ENCODE data around the gene PHF21B.
"Not testable (repeated sequence)": the region's sequence is repeated elsewhere in the genome, so short reads cannot be mapped to it uniquely, and the experiment has no call there.

The PHF21B gene

DNA sequence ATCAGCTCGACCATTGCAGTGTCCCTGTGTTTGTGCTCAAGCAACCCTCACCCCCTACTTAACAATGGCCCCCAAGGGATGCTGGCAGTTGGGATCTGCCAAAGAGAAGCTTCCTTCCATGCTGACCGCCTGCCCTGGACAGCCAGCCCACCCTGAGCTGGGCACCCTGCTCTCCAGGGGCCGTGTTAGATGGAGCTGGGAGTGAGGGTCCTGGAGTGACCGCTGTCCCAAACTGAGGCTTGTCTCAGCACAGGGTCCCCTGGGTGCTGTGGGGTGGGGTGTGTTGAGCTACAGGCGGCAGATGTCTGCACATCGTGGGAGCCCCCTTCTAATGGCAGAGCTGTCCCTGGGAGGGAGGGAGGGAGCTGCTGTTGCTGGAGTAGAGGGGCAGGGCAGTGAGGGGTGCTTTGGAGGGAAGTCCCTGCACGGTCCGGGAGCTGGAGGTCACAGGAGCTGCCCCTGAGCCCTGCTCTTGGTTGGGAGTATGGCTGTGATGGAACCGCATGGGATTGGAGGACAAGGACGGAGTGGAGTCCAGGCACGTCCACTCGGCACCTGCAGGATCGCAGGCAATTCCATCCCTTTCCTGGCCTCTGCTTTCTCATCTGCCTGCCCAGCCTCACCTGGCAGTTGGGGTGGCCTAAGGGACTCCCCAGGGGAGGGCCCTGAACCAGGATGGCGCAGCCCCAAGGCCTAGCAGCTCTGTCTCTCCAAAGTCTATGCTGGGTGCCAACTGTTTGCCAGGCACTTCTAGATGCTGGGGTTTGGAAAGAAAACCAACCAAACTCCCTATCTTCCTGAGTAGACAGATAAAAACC is 131.1 kb downstream of the PHF21B start:
- DNase-seq (ENCODE audit: low read depth, low spot score) = no peak

- no peak for DNase-seq (ENCODE audit: low read depth, low spot score)
These were observed 132.9 kb downstream of the PHF21B start for GRCh38 chr22:44876921-44877320.

GRCh38 chr22:44871782-44872181 is 138.0 kb downstream of the PHF21B start:
- DNase-seq (ENCODE audit: low read depth, low spot score) = no peak

DNA sequence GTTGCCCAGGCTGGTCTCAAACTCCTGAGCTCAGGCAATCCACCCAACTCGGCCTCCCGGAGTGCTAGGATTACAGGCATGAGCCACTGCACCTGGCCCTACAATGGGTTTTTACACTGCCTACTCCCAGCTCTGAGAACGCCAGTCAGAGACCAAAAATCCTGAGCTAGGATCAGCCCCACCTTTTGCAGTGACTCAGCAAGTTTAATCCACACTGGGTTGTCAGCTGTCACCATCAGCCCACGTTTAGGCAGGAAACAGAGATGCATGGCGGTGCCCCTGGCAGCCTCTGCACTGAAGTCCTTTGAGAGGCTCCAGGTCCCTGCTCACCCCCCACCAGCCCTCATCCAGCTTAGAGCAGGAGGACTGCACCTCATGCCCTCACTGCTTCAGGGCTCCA is 139.8 kb downstream of the PHF21B start:
- no peak for DNase-seq (ENCODE audit: low read depth, low spot score)

DNA sequence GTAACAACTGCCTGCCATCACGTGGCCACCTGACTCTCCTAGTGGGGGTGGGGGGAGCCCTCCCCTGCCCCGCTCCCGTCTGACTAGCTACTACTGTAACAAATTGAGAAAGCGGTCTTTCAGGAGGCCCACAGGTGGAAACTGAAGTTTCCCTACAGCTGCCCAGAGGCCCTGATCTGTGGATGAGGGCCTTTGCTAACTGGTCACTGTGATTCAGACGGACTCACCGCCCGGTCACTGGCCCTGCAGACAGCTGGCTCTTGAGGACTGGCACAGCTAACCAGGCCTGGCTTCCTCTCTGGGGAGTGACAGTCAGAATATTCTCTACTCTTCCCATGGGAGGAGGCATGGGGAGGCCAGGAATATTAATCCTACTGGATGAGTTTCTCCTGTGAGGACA is 140.6 kb downstream of the PHF21B start:
- no peak for DNase-seq (ENCODE audit: low read depth, low spot score)

DNA sequence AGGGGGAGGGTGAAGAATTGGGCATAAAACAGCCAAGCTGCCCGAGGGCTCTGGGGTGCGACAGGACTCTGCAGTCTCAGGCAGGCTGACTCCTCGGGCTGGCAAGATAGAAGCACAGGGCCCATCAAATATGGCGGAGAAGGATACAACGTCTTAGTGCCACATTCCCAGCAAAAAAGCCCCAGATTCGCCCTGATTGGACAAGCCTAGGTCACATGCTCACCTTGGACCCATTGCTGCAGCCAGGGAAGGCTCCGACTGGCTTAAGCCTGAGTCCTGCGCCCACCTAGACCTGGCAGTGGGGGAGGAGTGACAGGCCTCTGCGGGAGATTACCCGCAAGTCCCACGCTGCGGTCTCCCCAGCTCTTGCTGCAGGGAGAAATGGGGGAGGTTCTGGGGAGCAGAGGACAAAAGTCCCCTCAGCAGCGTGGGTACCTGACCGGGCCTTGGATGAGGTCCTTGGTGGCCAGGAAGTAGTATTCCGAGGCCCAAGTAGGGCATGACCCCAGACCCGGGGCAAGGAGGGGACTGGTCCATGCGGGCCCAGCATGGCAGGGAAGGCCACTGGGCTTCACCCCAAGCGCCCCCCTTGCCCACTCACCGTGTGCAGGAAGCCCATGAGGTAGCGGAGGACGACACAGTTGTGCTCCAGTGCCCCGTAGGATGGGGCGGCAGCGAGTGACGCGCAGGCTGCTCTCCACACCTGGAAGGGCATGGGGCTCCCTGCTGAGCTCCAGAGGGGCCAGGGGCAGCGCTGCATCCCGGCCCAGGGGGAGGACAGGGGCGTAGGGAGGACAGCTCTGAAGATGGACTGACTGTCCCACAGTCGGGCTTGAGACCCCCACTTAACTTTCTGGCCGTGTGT is 144.4 kb downstream of the PHF21B start:
- no peak for DNase-seq (ENCODE audit: low read depth, low spot score)

DNA sequence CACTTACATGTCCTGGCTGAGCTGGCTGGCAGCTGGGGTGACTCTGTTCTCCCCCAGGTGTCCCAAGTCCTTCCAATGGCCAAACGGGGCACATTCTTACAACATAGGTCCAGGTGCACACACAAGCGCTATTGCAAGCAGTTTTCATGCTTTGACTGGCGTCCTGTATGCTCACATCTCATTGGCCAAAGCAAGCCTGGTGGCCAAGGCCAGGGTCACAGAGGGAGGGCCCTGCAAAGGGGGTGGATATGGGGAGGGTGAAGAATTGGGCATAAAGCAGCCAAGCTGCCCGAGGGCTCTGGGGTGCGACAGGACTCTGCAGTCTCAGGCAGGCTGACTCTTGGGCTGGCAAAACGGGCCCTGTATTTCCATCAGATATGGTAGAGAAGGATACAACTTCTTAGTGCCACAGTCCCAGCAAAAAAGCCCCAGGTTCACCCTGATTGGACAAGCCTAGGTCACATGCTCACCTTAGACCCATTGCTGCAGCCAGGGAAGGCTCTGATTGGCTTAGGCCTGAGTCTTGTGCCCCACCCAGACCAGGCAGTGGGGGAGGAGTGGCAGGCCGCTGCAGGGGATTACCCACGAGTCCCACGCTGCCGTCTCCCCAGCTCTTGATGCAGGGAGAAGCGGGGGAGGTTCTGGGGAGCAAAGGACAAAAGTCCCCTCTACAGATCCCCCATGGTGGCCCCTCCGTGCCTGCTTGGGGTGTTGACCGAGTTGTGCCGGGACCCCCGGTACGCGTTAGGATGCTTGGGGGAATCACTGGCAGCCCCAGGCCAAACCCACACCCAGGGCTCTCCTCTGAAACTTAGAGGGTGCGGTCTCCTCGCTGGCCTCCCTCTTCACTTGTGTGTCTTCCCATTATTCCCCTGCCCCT is 146.6 kb downstream of the PHF21B start:
- DNase-seq (ENCODE audit: low read depth, low spot score) = no peak

GRCh38 chr22:44862281-44862680 is 147.5 kb downstream of the PHF21B start:
- no peak for DNase-seq (ENCODE audit: low read depth, low spot score)

GRCh38 chr22:44861245-44861644 is 148.6 kb downstream of the PHF21B start:
- no peak for DNase-seq (ENCODE audit: low read depth, low spot score)

DNA sequence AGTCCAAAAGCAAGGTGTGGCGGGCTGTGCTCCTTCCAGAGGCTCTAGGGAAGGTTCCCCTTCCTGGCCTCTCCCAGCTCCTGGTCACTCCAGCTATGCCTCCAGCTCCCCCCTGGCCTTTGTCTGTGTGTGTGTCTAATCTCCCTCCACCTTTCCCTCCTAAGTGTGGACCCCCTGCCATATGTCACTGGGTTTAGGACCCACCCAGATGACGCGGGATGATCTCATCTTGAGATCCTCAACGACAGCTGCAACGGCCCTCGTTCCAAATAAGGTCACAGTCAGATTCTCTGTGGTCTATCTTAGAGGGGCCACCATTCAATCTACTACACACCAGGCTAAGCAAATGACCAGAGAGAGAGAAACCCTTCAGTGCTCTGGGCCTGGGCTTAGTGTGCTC is 149.5 kb downstream of the PHF21B start:
- DNase-seq (ENCODE audit: low read depth, low spot score) = no peak

- DNase-seq (ENCODE audit: low read depth, low spot score) = no peak
These were observed 150.2 kb downstream of the PHF21B start for GRCh38 chr22:44859641-44860040.

- not testable (repeated sequence) for DNase-seq (ENCODE audit: low read depth, low spot score)
These were observed 151.0 kb downstream of the PHF21B start for GRCh38 chr22:44858819-44859218.

DNA sequence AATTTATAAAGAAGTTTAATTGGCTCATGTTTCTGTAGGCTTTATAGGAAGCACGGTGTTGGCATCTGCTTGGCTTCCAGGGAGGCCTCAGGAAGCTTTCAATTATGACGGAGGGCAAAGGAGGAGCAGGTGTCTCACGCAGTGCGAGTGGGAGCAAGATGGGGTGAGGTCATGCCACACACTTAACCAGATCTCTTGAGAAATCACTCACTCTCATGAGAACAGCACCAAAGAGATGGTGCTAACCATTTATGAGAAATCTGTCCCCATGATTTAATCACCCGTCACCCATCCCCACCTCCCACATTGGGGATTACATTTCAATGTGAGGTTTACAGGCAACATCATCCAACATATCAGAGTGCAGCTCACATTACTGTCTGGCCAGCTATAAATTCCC is 153.9 kb downstream of the PHF21B start:
- DNase-seq (ENCODE audit: low read depth, low spot score) = no peak

DNA sequence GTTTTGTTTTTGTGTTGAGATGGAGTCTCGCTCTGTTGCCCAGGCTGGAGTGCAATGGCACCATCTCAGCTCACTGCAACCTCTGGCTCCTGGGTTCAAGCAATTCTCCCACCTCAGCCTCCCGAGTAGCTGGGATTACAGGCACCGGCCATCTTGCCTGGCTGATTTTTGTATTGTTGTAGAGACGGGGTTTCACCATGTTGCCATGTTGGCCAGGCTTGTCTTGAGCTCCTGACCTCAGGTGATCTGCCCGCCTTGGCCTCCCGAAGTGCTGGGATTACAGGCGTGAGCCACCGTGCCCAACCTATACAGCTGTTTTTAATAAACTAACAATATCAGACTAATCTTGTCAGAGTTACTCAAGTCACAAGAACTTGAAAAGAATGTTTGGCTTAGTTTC is 155.2 kb downstream of the PHF21B start:
- not testable (repeated sequence) for DNase-seq (ENCODE audit: low read depth, low spot score)

- no peak for DNase-seq (ENCODE audit: low read depth, low spot score)
These were observed 158.9 kb downstream of the PHF21B start for GRCh38 chr22:44850946-44851345.

DNA sequence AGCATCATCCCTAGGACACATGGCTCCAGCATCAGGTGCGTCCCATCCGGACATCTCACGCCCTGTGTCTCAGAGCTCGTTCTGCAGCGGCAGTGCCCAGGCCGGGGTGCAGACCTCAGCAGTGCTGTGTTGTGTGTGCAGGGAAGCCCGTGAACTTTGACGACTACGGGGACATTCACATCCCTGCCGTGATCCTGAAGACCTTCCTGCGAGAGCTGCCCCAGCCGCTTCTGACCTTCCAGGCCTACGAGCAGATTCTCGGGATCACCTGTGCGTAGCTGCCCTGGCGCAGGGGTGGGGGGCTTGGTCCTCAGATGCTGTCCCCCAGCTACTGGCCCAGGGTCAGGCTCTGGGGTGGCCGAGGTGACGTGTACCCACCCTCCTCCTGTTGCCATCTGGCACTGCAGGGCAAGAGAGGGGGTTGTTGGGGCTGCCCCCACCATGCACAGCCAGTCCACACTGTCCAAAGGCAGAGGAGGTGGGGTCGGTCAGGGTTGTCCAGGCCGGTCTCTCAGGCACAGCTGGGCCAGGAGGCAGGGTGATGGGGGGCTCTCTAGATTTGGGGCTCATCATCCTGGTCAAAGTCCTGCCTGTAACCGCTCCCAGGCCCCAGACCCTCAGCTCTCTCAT is 160.9 kb downstream of the PHF21B start:
- DNase-seq (ENCODE audit: low read depth, low spot score) = no peak

DNA sequence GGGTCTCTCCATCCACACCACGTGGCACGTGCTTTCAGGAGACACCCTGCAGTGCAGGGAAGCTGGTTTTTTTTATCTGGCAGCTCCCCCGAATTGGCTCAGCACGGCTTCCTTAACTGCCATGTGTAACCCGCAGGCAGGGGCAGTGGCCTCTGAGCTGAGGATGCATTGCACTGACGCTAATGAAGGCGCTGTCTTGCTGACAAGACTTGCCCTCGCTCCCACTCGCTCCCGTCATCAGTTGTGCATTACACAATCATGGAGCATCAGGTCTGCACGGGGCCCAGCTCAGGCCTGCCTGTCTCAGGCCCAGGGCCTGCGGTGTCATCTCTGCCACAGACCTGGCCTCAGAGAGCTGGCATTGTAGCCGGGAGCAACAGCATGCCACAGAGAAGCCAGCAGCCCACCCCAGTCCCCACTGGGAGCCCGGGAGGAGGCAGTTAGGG is 161.5 kb downstream of the PHF21B start:
- no peak for DNase-seq (ENCODE audit: low read depth, low spot score)

- no peak for DNase-seq (ENCODE audit: low read depth, low spot score)
These were observed 161.9 kb downstream of the PHF21B start for GRCh38 chr22:44847892-44848291.

- no peak for DNase-seq (ENCODE audit: low read depth, low spot score)
These were observed 162.4 kb downstream of the PHF21B start for GRCh38 chr22:44847380-44847779.

DNA sequence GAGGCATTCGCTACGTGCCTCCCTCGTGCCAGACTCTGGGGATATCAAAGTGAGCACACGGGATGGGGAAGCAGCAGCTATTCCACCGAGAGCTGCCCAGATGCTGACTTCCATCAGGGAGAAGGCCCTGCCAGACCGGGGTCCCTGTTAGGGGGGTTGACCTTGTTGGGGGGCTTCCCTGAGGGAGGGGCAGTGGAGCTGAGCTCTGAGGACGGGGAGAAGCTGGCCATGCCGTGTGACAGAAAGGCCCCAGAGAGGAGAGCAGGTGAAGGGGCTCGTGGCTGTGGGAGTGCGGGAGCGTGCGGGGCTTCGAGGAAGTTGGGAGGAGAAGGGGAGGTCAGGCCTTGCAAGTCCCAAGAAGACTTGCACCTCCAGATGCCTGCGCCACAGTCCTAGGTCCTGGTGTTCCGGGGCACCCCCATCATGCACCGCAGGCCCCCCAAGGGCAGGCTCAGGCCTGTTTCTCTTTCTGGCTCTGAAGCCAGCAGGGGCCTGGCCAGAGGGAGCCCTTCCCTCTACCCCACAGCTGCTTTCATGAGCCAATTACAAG is 163.0 kb downstream of the PHF21B start:
- no peak for DNase-seq (ENCODE audit: low read depth, low spot score)
